H1 (cell line): ENCODE measurements around the gene EFR3B.

ENCODE experiments used
- EP300 ChIP-seq, 2 experiments: IDR thresholded peaks; 1 replicate in 1 of 2; 2 replicates in 1 of 2; pipeline ENCODE4 v1.6.1; 2011 to 2012; ENCODE audit warnings: low read depth in 2 of 2, low read length in 2 of 2, mild to moderate bottlenecking in 2 of 2, borderline replicate concordance in 1 of 2, inconsistent platforms in 1 of 2, moderate library complexity in 1 of 2
- EZH2 ChIP-seq: fragments of 200-600 bp; sonication (generic); IDR thresholded peaks from 2 replicates; pipeline ENCODE4 v1.7.1; 2012; ENCODE audit warnings: low read depth, mild to moderate bottlenecking, moderate library complexity, low read length, inconsistent platforms; ENCODE audit not compliant: severe bottlenecking
- POLR2A ChIP-seq, 2 experiments: IDR thresholded peaks; 1 replicate in 1 of 2; 2 replicates in 1 of 2; pipeline ENCODE4 v1.6.1; 2011; ENCODE audit warnings: low read depth in 2 of 2, low read length in 2 of 2, mild to moderate bottlenecking in 2 of 2; ENCODE audit errors: control extremely low read depth in 1 of 2
- POLR2AphosphoS5 ChIP-seq: IDR thresholded peaks from 2 replicates; pipeline ENCODE4 v1.6.1; 2011; ENCODE audit warnings: low read depth, low read length
- SUZ12 ChIP-seq: fragments of 200-600 bp; sonication (generic); IDR thresholded peaks from 2 replicates; pipeline ENCODE4 v1.6.1; 2012; ENCODE audit warnings: mild to moderate bottlenecking, inconsistent platforms, low read length, moderate library complexity, mixed read lengths
- ZNF274 ChIP-seq: IDR thresholded peaks from 2 replicates; pipeline ENCODE4 v1.7.0; 2012; ENCODE audit warnings: low read length, borderline replicate concordance; ENCODE audit errors: extremely low read depth
- TF ChIP-seq, protein P1 (sequence below): IDR thresholded peaks from 2 replicates; pipeline ENCODE4 v1.6.1; 2011; ENCODE audit warnings: low read length, improper control_type of control experiment

GRCh38 chr2:25029183-25029554 is 12.7 kb upstream of the EFR3B start:
- no peak for TF ChIP-seq ZNF274
- TF ChIP-seq SUZ12: no peak
- no peak for TF ChIP-seq POLR2AphosphoS5
- TF ChIP-seq EZH2: no peak
- TF ChIP-seq, protein P1, sequence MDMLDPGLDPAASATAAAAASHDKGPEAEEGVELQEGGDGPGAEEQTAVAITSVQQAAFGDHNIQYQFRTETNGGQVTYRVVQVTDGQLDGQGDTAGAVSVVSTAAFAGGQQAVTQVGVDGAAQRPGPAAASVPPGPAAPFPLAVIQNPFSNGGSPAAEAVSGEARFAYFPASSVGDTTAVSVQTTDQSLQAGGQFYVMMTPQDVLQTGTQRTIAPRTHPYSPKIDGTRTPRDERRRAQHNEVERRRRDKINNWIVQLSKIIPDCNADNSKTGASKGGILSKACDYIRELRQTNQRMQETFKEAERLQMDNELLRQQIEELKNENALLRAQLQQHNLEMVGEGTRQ: no peak
- TF ChIP-seq POLR2A (IDR thresholded peaks at IDR 0.05; ENCODE audit: control extremely low read depth in 1 of 2, low read depth in 2 of 2, low read length in 2 of 2): no peak
- TF ChIP-seq EP300 (IDR thresholded peaks at IDR 0.05; ENCODE audit: borderline replicate concordance in 1 of 2, low read depth in 2 of 2, low read length in 2 of 2): no peak
